Measurements from ENCODE around the gene ZNF264. TPM values are rescaled to one million over a fixed set of nuclear protein-coding genes. Genes with fewer than 3 reads are reported as not detected.
A peak's percentile ranks its signal among the peaks of the same experiment; 100 is the strongest.

The ZNF264 gene
- 35.9 TPM for total RNA-seq
- 10 to 100 TPM; 12.9 to 25.4 (median 18.1) TPM for polyA plus RNA-seq

GRCh38 chr19:57191141-57192076, at the start of gene ZNF264:
ZNF264 (plus strand) TSS chr19:57191500; CDS start chr19:57191914, 414 bp downstream.
- Mint-ChIP-seq H3K4me3 (peak within 1 kb of the TSS; percentile 92 to 96 (median 93)), H3K4me1 (peaks cover 17 to 32% (median 19%) of the 10 kb centered on the region in 4 donors), H3K36me3 (peaks cover 47% of the 10 kb centered on the region), H3K27ac (peak within 1 kb of the TSS; percentile 96 to 99 (median 96)), H3K9me3 (peaks cover 3 to 37% (median 24%) of the 10 kb centered on the region in 7 donors), H3K27me3 (peaks cover 12% of the 10 kb centered on the region)
- DNase-seq (peak; percentile 76 to 93 (median 87)), ATAC-seq (ENCODE audit: low read depth in 2 of 2) (peak; percentile 97 to 98)
- H3K27ac ChIP-seq (ENCODE audit: insufficient read depth, low read length, poor library complexity, severe bottlenecking), result peak within 1 kb of the TSS; percentile 72
- peaks cover 33% of the 10 kb centered on the region for H3K36me3 ChIP-seq (ENCODE audit: control insufficient read depth, insufficient read depth, low read length)
- H3K27me3 ChIP-seq (ENCODE audit: control insufficient read depth, insufficient read depth, low read length), result no peaks in the 10 kb centered on the region
- peaks cover 19% of the 10 kb centered on the region for H3K4me1 ChIP-seq (ENCODE audit: control insufficient read depth, insufficient read depth, low read length, poor library complexity, severe bottlenecking)
- H3K9me3 ChIP-seq (ENCODE audit: control insufficient read depth in 2 of 2, low read length in 2 of 2), result peaks cover 16 to 34% of the 10 kb centered on the region in 2 experiments
- peak within 1 kb of the TSS; percentile 91 for H3K4me3 ChIP-seq (ENCODE audit: low read depth, low read length)

- no peak overlapping the region for H3K4me3 Mint-ChIP-seq
- no peak for DNase-seq
- no peak overlapping the region for H3K4me3 ChIP-seq (ENCODE audit: low read depth, low read length)
These were observed 49.6 kb upstream of the ZNF264 start for GRCh38 chr19:57141699-57142098.

GRCh38 chr19:57152921-57153320, 38.4 kb upstream of the ZNF264 start:
- Histone ChIP-seq H3K27ac (ENCODE audit: insufficient read depth, low read length, poor library complexity, severe bottlenecking) (no peak overlapping the region), H3K36me3 (ENCODE audit: control insufficient read depth, insufficient read depth, low read length) (no peaks in the 10 kb centered on the region), H3K4me1 (ENCODE audit: control insufficient read depth, insufficient read depth, low read length, poor library complexity, severe bottlenecking) (no peaks in the 10 kb centered on the region), H3K4me3 (ENCODE audit: low read depth, low read length) (no peak overlapping the region), H3K9me3 (ENCODE audit: control insufficient read depth in 2 of 2, low read length in 2 of 2) (peaks cover 7 to 9% of the 10 kb centered on the region in 2 experiments), H3K27me3 (ENCODE audit: control insufficient read depth, insufficient read depth, low read length) (no peaks in the 10 kb centered on the region)
- Mint-ChIP-seq H3K27me3 (no peaks in the 10 kb centered on the region), H3K27ac (no peak overlapping the region), H3K9me3 (peaks cover 0 to 26% (median 16%) of the 10 kb centered on the region in 7 donors), H3K36me3 (no peaks in the 10 kb centered on the region), H3K4me1 (no peaks in the 10 kb centered on the region), H3K4me3 (no peak overlapping the region)
- no peak for ATAC-seq (ENCODE audit: low read depth in 2 of 2)
- no peak for DNase-seq

More at GRCh38 chr19:57141699-57142098, 49.6 kb upstream of the ZNF264 start:
- Mint-ChIP-seq H3K36me3 (no peaks in the 10 kb centered on the region), H3K9me3 (peaks cover 0 to 28% (median 16%) of the 10 kb centered on the region in 7 donors), H3K27ac (no peak overlapping the region), H3K27me3 (no peaks in the 10 kb centered on the region), H3K4me1 (no peaks in the 10 kb centered on the region)
- Histone ChIP-seq H3K36me3 (ENCODE audit: control insufficient read depth, insufficient read depth, low read length) (no peaks in the 10 kb centered on the region), H3K4me1 (ENCODE audit: control insufficient read depth, insufficient read depth, low read length, poor library complexity, severe bottlenecking) (no peaks in the 10 kb centered on the region), H3K27ac (ENCODE audit: insufficient read depth, low read length, poor library complexity, severe bottlenecking) (no peak overlapping the region), H3K9me3 (ENCODE audit: control insufficient read depth in 2 of 2, low read length in 2 of 2) (peaks cover 2 to 13% of the 10 kb centered on the region in 2 experiments), H3K27me3 (ENCODE audit: control insufficient read depth, insufficient read depth, low read length) (no peaks in the 10 kb centered on the region)
- ATAC-seq (ENCODE audit: low read depth in 2 of 2), result no peak

GRCh38 chr19:57161985-57162539, 29.2 kb upstream of the ZNF264 start:
- H3K4me3 Mint-ChIP-seq, result no peak overlapping the region
- H3K9me3 Mint-ChIP-seq, result peaks cover 3 to 20% (median 12%) of the 10 kb centered on the region in 7 donors
- H3K27me3 ChIP-seq (ENCODE audit: control insufficient read depth, insufficient read depth, low read length), result no peaks in the 10 kb centered on the region
- peaks cover 5% of the 10 kb centered on the region for H3K36me3 Mint-ChIP-seq
- peaks cover 0 to 6% of the 10 kb centered on the region in 2 experiments for H3K9me3 ChIP-seq (ENCODE audit: control insufficient read depth in 2 of 2, low read length in 2 of 2)
- ATAC-seq (ENCODE audit: low read depth in 2 of 2) (no peak), DNase-seq (no peak)
- H3K27ac ChIP-seq (ENCODE audit: insufficient read depth, low read length, poor library complexity, severe bottlenecking), result no peak overlapping the region
- H3K27ac Mint-ChIP-seq, result no peak overlapping the region
- H3K36me3 ChIP-seq (ENCODE audit: control insufficient read depth, insufficient read depth, low read length), result no peaks in the 10 kb centered on the region
- H3K27me3 Mint-ChIP-seq, result no peaks in the 10 kb centered on the region
- no peaks in the 10 kb centered on the region for H3K4me1 ChIP-seq (ENCODE audit: control insufficient read depth, insufficient read depth, low read length, poor library complexity, severe bottlenecking)
- no peak overlapping the region for H3K4me3 ChIP-seq (ENCODE audit: low read depth, low read length)
- H3K4me1 Mint-ChIP-seq, result no peaks in the 10 kb centered on the region

GRCh38 chr19:57165846-57166245, 25.5 kb upstream of the ZNF264 start:
- H3K36me3 Mint-ChIP-seq, result peaks cover 5% of the 10 kb centered on the region
- H3K27me3 Mint-ChIP-seq, result no peaks in the 10 kb centered on the region
- H3K27me3 ChIP-seq (ENCODE audit: control insufficient read depth, insufficient read depth, low read length), result no peaks in the 10 kb centered on the region
- H3K4me3 Mint-ChIP-seq, result no peak overlapping the region
- no peak overlapping the region for H3K27ac ChIP-seq (ENCODE audit: insufficient read depth, low read length, poor library complexity, severe bottlenecking)
- no peak overlapping the region for H3K27ac Mint-ChIP-seq
- peaks cover under 1% of the 10 kb centered on the region in 2 experiments for H3K9me3 ChIP-seq (ENCODE audit: control insufficient read depth in 2 of 2, low read length in 2 of 2)
- no peaks in the 10 kb centered on the region for H3K4me1 Mint-ChIP-seq
- H3K4me1 ChIP-seq (ENCODE audit: control insufficient read depth, insufficient read depth, low read length, poor library complexity, severe bottlenecking), result no peaks in the 10 kb centered on the region
- no peak overlapping the region for H3K4me3 ChIP-seq (ENCODE audit: low read depth, low read length)
- no peak for ATAC-seq (ENCODE audit: low read depth in 2 of 2)
- no peaks in the 10 kb centered on the region for H3K36me3 ChIP-seq (ENCODE audit: control insufficient read depth, insufficient read depth, low read length)
- no peak for DNase-seq
- peaks cover 1 to 16% (median 8%) of the 10 kb centered on the region in 7 donors for H3K9me3 Mint-ChIP-seq

- Histone ChIP-seq H3K36me3 (ENCODE audit: control insufficient read depth, insufficient read depth, low read length) (no peaks in the 10 kb centered on the region), H3K4me3 (ENCODE audit: low read depth, low read length) (no peak within 1 kb of the TSS), H3K27ac (ENCODE audit: insufficient read depth, low read length, poor library complexity, severe bottlenecking) (no peak within 1 kb of the TSS), H3K9me3 (ENCODE audit: control insufficient read depth in 2 of 2, low read length in 2 of 2) (peaks cover 0 to 3% of the 10 kb centered on the region in 2 experiments), H3K4me1 (ENCODE audit: control insufficient read depth, insufficient read depth, low read length, poor library complexity, severe bottlenecking) (peaks cover 3% of the 10 kb centered on the region), H3K27me3 (ENCODE audit: control insufficient read depth, insufficient read depth, low read length) (no peaks in the 10 kb centered on the region)
- peak within 1 kb of the TSS in 1 of 3 donors; percentile 11 for H3K27ac Mint-ChIP-seq
- H3K4me1 Mint-ChIP-seq, result peaks cover 0 to 8% (median 3%) of the 10 kb centered on the region in 4 donors
- H3K9me3 Mint-ChIP-seq, result peaks cover 1 to 16% (median 10%) of the 10 kb centered on the region in 7 donors
- H3K4me3 Mint-ChIP-seq, result no peak within 1 kb of the TSS
- DNase-seq, result no peak
- H3K27me3 Mint-ChIP-seq, result no peaks in the 10 kb centered on the region
- H3K36me3 Mint-ChIP-seq, result peaks cover 5% of the 10 kb centered on the region
- ATAC-seq (ENCODE audit: low read depth in 2 of 2), result no peak
These were observed 23.9 kb upstream of the ZNF264 start, which contains the start of gene DUXA for GRCh38 chr19:57167385-57167784. DUXA (minus strand) TSS chr19:57167485; CDS start chr19:57167443, 42 bp downstream.

- H3K27ac Mint-ChIP-seq, result no peak overlapping the region
- H3K27ac ChIP-seq (ENCODE audit: insufficient read depth, low read length, poor library complexity, severe bottlenecking), result no peak overlapping the region
- H3K9me3 ChIP-seq (ENCODE audit: control insufficient read depth in 2 of 2, low read length in 2 of 2), result peaks cover 3 to 9% of the 10 kb centered on the region in 2 experiments
- H3K4me3 ChIP-seq (ENCODE audit: low read depth, low read length), result no peak overlapping the region
- peak; percentile 52 to 63 for ATAC-seq (ENCODE audit: low read depth in 2 of 2)
- no peaks in the 10 kb centered on the region for H3K27me3 ChIP-seq (ENCODE audit: control insufficient read depth, insufficient read depth, low read length)
- peaks cover 10% of the 10 kb centered on the region for H3K27me3 Mint-ChIP-seq
- H3K4me3 Mint-ChIP-seq, result peak overlapping the region; percentile 22 to 86 (median 78)
- H3K4me1 ChIP-seq (ENCODE audit: control insufficient read depth, insufficient read depth, low read length, poor library complexity, severe bottlenecking), result peaks cover 3% of the 10 kb centered on the region
- H3K36me3 ChIP-seq (ENCODE audit: control insufficient read depth, insufficient read depth, low read length), result no peaks in the 10 kb centered on the region
- peaks cover 0 to 13% (median 6%) of the 10 kb centered on the region in 4 donors for H3K4me1 Mint-ChIP-seq
- peaks cover 3 to 30% (median 12%) of the 10 kb centered on the region in 7 donors for H3K9me3 Mint-ChIP-seq
- DNase-seq, result peak in 2 of 3 donors; percentile 30 to 39
- no peaks in the 10 kb centered on the region for H3K36me3 Mint-ChIP-seq
These were observed 19.7 kb upstream of the ZNF264 start for GRCh38 chr19:57171551-57172081.
